ENCODE measurements around the gene APOL4. TPM values are rescaled to one million over a fixed set of nuclear protein-coding genes. Genes with fewer than 3 reads are reported as not detected.
"Not testable (repeated sequence)": the region's sequence is repeated elsewhere in the genome, so short reads cannot be mapped to it uniquely, and the experiment has no call there.

Gene APOL4
- polyA plus RNA-seq, 3 donors, result 6.1 to 39.1 (median 38.9) TPM

- 34 to 70% (median 35%) methylated on average over 6 of the region's 6 CpGs for WGBS, 3 donors
- H3K27ac ChIP-seq (ENCODE audit: low read depth, low read length), result no peak overlapping the region
Measured at GRCh38 chr22:36196254-36197064, 5.2 kb downstream of the APOL4 start.

- H3K27ac ChIP-seq (ENCODE audit: low read depth, low read length), result no peak overlapping the region
- 49 to 56% (median 53%) methylated on average over 5 of the region's 5 CpGs for WGBS, 3 donors
Measured at GRCh38 chr22:36194971-36195370, 6.6 kb downstream of the APOL4 start.

GRCh38 chr22:36194385-36194784 lies 7.2 kb downstream of the APOL4 start:
- WGBS, 3 donors, result 75 to 84% (median 83%) methylated on average over 2 of the region's 2 CpGs

DNA sequence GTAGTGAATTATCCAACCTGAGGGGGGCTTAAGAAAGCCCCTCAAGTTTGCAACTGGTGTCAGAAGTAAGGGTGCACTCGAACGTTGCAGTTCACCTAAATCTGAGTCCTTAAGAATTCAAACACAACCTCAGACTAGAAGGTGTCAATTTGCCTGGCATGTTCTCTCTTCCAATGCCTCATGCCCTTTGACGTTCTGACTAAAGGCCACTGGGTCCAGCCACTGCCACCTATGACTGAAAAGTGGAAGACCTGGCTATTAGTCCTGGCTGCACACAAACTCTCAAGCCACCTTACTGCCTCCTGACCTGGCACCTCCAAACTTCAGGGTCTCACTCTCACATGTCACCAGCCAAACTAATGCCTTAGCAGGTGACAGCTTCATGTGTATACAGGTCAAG lies 8.0 kb downstream of the APOL4 start:
- H3K27ac ChIP-seq (ENCODE audit: low read depth, low read length), result no peak overlapping the region
- 52 to 85% (median 69%) methylated on average over 3 of the region's 3 CpGs for WGBS, 3 donors

More at GRCh38 chr22:36194385-36194784, 7.2 kb downstream of the APOL4 start:
- no peak overlapping the region for H3K27ac ChIP-seq (ENCODE audit: low read depth, low read length)

DNA sequence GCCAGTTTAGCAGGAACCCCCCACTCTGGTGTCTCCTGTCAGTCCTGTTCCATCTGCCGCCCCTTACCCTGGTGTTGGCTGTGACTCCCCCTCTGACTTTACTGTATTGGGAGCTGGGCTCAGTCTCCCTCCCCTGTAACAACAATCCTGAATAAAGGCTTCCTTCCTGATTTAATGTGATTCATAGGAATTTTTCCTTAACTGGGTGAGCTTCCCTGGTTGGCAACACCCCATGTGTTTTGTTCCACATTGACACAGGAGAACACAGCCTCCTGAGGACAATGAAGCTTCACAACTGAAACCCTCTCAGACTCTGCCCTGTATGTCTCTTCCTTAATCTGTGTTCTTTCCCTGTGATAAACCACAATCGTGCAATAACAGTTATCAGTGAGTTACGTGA lies 8.4 kb downstream of the APOL4 start:
- H3K27ac ChIP-seq (ENCODE audit: low read depth, low read length), result no peak overlapping the region
- WGBS, 3 donors, result 75 to 78% (median 77%) methylated on average over 3 of the region's 3 CpGs

GRCh38 chr22:36192542-36192941 lies 9.1 kb downstream of the APOL4 start:
- H3K27ac ChIP-seq (ENCODE audit: low read depth, low read length), result no peak overlapping the region
- 54 to 63% (median 63%) methylated on average over 4 of the region's 4 CpGs for WGBS, 3 donors

DNA sequence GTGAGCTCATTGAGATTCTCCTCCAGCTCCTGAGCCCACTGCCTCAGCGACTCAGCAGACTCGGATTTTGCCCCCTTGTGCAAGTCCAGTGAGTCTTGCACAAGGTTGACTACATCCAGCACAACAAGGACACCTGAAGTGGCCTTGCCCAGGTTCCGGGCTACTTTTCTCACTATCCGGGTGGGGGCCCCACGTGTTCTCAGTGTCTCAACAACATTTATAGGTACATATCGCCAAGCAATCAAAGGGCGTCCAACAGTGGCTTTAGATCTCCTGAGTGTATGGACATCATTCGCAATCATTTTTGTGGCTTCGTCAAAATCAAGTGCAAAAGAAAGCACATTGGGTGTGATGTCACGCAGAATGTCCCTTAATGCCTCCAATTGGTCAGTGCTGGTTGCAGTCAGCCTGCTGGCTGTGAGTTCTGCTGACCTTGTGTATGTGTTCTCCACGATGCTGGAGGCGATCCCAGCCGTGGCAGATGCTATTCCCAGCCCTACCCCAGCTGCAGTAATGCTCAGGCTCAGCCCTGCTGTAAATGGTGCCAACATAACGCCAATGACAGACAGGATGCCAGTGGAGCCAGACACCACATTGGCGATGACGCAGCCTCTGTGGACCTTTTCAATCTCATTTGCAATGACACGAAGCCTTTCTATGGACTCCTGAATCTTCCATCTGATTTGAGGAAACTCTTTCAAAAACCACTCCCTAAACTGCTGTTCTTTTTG lies 10.3 kb downstream of the APOL4 start:
- H3K27ac ChIP-seq (ENCODE audit: low read depth, low read length), result no peak overlapping the region
- 52 to 79% (median 71%) methylated on average over 17 of the region's 17 CpGs for WGBS, 3 donors

GRCh38 chr22:36187862-36188261 lies 13.7 kb downstream of the APOL4 start:
- not testable (repeated sequence) for H3K27ac ChIP-seq (ENCODE audit: low read depth, low read length)
- 95 to 98% (median 97%) methylated on average over 3 of the region's 6 CpGs for WGBS, 3 donors

- WGBS, 3 donors, result 84 to 91% (median 91%) methylated on average over 14 of the region's 14 CpGs
- H3K27ac ChIP-seq (ENCODE audit: low read depth, low read length), result no peak overlapping the region
Measured at GRCh38 chr22:36185828-36186624, 15.6 kb downstream of the APOL4 start.

- no peak overlapping the region for H3K27ac ChIP-seq (ENCODE audit: low read depth, low read length)
- 75 to 82% (median 78%) methylated on average over 9 to 10 of the region's 10 CpGs for WGBS, 3 donors
Measured at GRCh38 chr22:36184433-36185025, 17.1 kb downstream of the APOL4 start.

DNA sequence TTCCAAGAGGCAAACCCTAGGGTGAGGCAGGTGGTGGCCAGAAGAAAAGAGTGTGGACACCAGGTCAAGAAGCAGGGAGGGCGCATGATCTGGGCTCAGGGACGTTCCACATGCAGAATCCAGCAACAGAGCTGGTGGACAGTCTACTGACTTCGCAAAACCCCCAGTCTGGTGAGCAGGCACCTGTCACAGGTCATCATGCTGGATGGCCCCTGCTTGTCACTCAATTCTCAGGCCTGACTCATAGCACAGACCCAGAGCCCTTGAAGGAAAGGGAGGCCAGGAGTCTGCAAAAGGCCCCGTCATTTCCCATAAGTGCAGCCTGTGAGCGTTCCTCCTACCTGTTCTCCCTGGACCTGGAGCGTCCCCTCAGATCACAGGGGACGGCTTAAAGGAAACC lies 18.2 kb downstream of the APOL4 start:
- no peak overlapping the region for H3K27ac ChIP-seq (ENCODE audit: low read depth, low read length)
- WGBS, 3 donors, result 96 to 97% (median 97%) methylated on average over 7 of the region's 7 CpGs

GRCh38 chr22:36182857-36183256 lies 18.8 kb downstream of the APOL4 start:
- H3K27ac ChIP-seq (ENCODE audit: low read depth, low read length), result no peak overlapping the region
- WGBS, 3 donors, result 82 to 96% (median 85%) methylated on average over 6 of the region's 6 CpGs

- no peak overlapping the region for H3K27ac ChIP-seq (ENCODE audit: low read depth, low read length)
- WGBS, 3 donors, result 49 to 88% (median 86%) methylated on average over 7 of the region's 7 CpGs
Measured at GRCh38 chr22:36182056-36182455, 19.6 kb downstream of the APOL4 start.

GRCh38 chr22:36180928-36181327 lies 20.7 kb downstream of the APOL4 start:
- 85 to 86% (median 85%) methylated on average over 6 of the region's 6 CpGs for WGBS, 3 donors
- H3K27ac ChIP-seq (ENCODE audit: low read depth, low read length), result no peak overlapping the region

DNA sequence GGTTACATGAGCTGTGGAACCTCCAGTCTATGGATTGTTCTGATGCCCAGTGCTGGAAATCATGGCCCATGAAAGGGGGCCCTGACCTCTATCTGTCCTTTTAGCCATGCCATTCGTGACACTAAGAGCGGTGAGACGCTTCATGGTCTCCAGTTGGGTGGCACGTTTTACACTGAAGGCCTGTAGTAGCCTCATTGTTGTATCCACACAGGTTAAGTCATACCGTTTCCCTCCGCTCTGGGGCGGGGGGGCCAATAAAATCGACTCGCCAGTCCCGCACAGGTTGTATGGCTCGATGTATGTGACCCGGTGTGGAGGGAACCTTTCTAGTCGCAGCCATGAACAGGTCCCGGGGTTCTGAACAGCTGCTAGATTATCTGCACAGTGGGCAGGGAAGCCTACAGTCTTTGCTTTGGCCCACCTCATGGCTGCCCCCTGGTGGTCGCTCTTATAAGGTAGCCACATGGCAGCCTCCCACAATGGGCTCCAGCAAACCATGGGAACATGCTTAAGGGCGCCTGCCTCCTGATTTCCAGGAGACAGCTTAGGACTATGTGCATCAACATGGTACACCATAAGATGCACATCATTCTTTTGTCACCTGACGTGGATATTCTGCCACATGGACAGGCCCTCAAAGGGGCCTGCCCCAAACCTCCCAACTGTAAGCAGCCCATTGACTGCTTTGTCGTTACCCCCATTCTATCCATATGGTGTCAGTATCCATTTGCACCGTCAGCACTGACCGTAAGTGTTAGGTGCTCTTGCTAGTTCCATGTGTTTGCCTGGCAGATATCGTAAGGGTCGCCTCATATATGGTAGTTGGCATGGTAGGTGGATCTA lies 21.4 kb downstream of the APOL4 start:
- H3K27ac ChIP-seq (ENCODE audit: low read depth, low read length), result no peak overlapping the region
- 51 to 58% (median 55%) methylated on average over 22 of the region's 22 CpGs for WGBS, 3 donors

- WGBS, 3 donors, result 82 to 89% (median 84%) methylated on average over 3 of the region's 3 CpGs
- no peak overlapping the region for H3K27ac ChIP-seq (ENCODE audit: low read depth, low read length)
Measured at GRCh38 chr22:36177160-36177559, 24.4 kb downstream of the APOL4 start.

- 32 to 52% (median 47%) methylated on average over 1 of the region's 1 CpG for WGBS, 3 donors
- no peak overlapping the region for H3K27ac ChIP-seq (ENCODE audit: low read depth, low read length)
Measured at GRCh38 chr22:36175892-36176291, 25.7 kb downstream of the APOL4 start.

DNA sequence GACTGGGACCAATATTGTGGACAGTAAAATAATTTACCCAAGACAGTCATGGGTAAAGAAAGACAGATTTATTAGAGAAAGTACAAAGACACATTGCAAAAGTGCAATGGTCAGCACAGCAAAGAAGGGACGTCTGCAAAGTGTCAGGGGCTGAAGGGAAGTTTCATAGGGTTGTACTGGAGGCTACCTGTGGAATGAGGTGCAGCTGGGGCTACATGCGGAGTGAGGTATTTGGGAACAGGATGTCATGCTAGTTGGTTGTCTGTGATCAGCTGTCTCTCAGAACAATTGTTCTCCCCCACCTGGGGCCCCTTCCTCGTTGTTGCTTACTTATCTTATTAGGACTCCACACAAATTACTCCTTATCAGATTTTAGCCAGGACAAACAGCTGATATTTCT lies 29.7 kb downstream of the APOL4 start:
- no peak overlapping the region for H3K27ac ChIP-seq (ENCODE audit: low read depth, low read length)
- 38 to 62% (median 57%) methylated on average over 3 of the region's 3 CpGs for WGBS, 3 donors
